Measurements from ENCODE around the gene TRIO.

Gene TRIO

GRCh38 chr5:14171046-14171445, 27.9 kb downstream of the TRIO start:
- DNase-seq, result no peak

- no peak for DNase-seq
Measured at GRCh38 chr5:14171621-14172020, 28.5 kb downstream of the TRIO start.

GRCh38 chr5:14172149-14172795, 29.1 kb downstream of the TRIO start:
- no peak for DNase-seq

- DNase-seq, result no peak
Measured at GRCh38 chr5:14173377-14174229, 30.5 kb downstream of the TRIO start.

GRCh38 chr5:14174230-14174636, 31.1 kb downstream of the TRIO start:
- DNase-seq, result no peak

- DNase-seq, result no peak
Measured at GRCh38 chr5:14175381-14175780, 32.2 kb downstream of the TRIO start.

GRCh38 chr5:14176888-14177287, 33.7 kb downstream of the TRIO start:
- DNase-seq, result no peak

- DNase-seq, result no peak
Measured at GRCh38 chr5:14177634-14178033, 34.5 kb downstream of the TRIO start.

GRCh38 chr5:14178091-14178490, 34.9 kb downstream of the TRIO start:
- no peak for DNase-seq

- no peak for DNase-seq
Measured at GRCh38 chr5:14178671-14179211, 35.6 kb downstream of the TRIO start.

GRCh38 chr5:14179446-14179845, 36.3 kb downstream of the TRIO start:
- DNase-seq, result no peak

GRCh38 chr5:14180437-14180836, 37.3 kb downstream of the TRIO start:
- no peak for DNase-seq

- DNase-seq, result no peak
Measured at GRCh38 chr5:14181299-14181968, 38.3 kb downstream of the TRIO start.

- DNase-seq, result no peak
Measured at GRCh38 chr5:14182761-14183160, 39.6 kb downstream of the TRIO start.

GRCh38 chr5:14183187-14183939, 40.2 kb downstream of the TRIO start:
- no peak for DNase-seq

GRCh38 chr5:14184082-14184481, 40.9 kb downstream of the TRIO start:
- DNase-seq, result no peak

GRCh38 chr5:14184725-14185124, 41.6 kb downstream of the TRIO start:
- no peak for DNase-seq

GRCh38 chr5:14185326-14186058, 42.4 kb downstream of the TRIO start:
- no peak for DNase-seq

- DNase-seq, result no peak
Measured at GRCh38 chr5:14186059-14186830, 43.1 kb downstream of the TRIO start.

GRCh38 chr5:14187157-14187556, 44.0 kb downstream of the TRIO start:
- DNase-seq, result no peak

GRCh38 chr5:14187660-14188059, 44.5 kb downstream of the TRIO start:
- DNase-seq, result no peak

Data from NCI-H748 treated with DMSO at 0.1 percent for 48 hours (cell line).